Endothelial cell of umbilical vein (primary cell): ENCODE results near the gene DHRS1. TPM values are rescaled to one million over a fixed set of nuclear protein-coding genes. Genes with fewer than 3 reads are reported as not detected.

Source experiments
- BruUV-seq: library from RNA; stranded (reverse); fragments of 400-500 nt; replicated peaks from 2 replicates; lab custom pipeline; 2021; lab: Mats Ljungman, UMichigan
- CTCF ChIA-PET: fragments of 300-600, 350-600 bp; sonication (Branson Sonifier 250); formaldehyde crosslinking; loops from one replicate; lab custom pipeline; 2021; ENCODE audit warnings: antibody characterized with exemption, inconsistent platforms; lab: Charles Lee
- POLR2A ChIA-PET: fragments of 300-600, 350-600 bp; sonication (Branson Sonifier 250); formaldehyde crosslinking; loops from one replicate; lab custom pipeline; 2021; ENCODE audit warnings: antibody characterized with exemption, inconsistent platforms; lab: Charles Lee
- DNase-seq: peaks from one replicate; pipeline ENCODE4 v3.0.0-alpha.2; 2011; ENCODE audit warnings: low read depth, low spot score
- FAIRE-seq: peaks from 2 replicates; lab custom pipeline; 2011; peaks lifted over from hg19 to GRCh38; lab: Jason Lieb, UNC
- H2AFZ ChIP-seq: 2 replicates; pipeline ENCODE4 v1.6.0; 2012; ENCODE audit warnings: low read depth, low read length, control low read depth, inconsistent platforms
- H3K27ac ChIP-seq: 2 replicates; pipeline ENCODE4 v1.5.1; 2011; ENCODE audit warnings: low read depth, mild to moderate bottlenecking, control low read depth, low read length, moderate library complexity; ENCODE audit not compliant: insufficient read depth
- H3K27me3 ChIP-seq, 2 experiments: 2 replicates each; pipeline versions ENCODE4 v1.6.0 to v1.6.1; 2011; ENCODE audit warnings: low read length in 2 of 2, mixed read lengths in 1 of 2; ENCODE audit not compliant: control insufficient read depth in 2 of 2, insufficient read depth in 2 of 2
- H3K36me3 ChIP-seq, 2 experiments: 2 replicates in 1 of 2; 3 replicates in 1 of 2; pipeline ENCODE4 v1.5.1; 2011; ENCODE audit warnings: low read length in 2 of 2, mild to moderate bottlenecking in 1 of 2, moderate library complexity in 1 of 2; ENCODE audit not compliant: control insufficient read depth in 2 of 2, insufficient read depth in 2 of 2; ENCODE audit errors: extremely low read depth in 1 of 2
- H3K4me1 ChIP-seq: 3 replicates; pipeline ENCODE4 v1.5.1; 2011; ENCODE audit warnings: mild to moderate bottlenecking, low read length; ENCODE audit not compliant: control insufficient read depth, insufficient read depth; ENCODE audit errors: extremely low read depth
- H3K4me2 ChIP-seq: 2 replicates; pipeline ENCODE4 v1.6.1; 2011; ENCODE audit warnings: low read length, control low read depth, mixed read lengths; ENCODE audit not compliant: insufficient read depth
- H3K4me3 ChIP-seq, 3 experiments: fragments of 200-600 bp in 1 of 3; sonication (generic), shearing (Covaris generic) in 1 of 3; replicated peaks in 1 of 3; 2 replicates each; pipeline ENCODE4 v1.5.1; 2011 to 2016; ENCODE audit warnings: control low read depth in 3 of 3, low read length in 3 of 3, mild to moderate bottlenecking in 2 of 3, inconsistent platforms in 1 of 3, low read depth in 1 of 3, moderate library complexity in 1 of 3; ENCODE audit not compliant: insufficient read depth in 1 of 3
- H3K79me2 ChIP-seq: 2 replicates; pipeline ENCODE4 v1.6.0; 2012; ENCODE audit warnings: low read length, inconsistent platforms; ENCODE audit not compliant: control insufficient read depth, insufficient read depth
- H3K9ac ChIP-seq: replicated peaks from 2 replicates; pipeline ENCODE3; 2011; ENCODE audit warnings: low read length, control low read depth; ENCODE audit not compliant: insufficient read depth; ENCODE audit errors: extremely low read depth
- H3K9me1 ChIP-seq: replicated peaks from 3 replicates; pipeline ENCODE4 v1.6.0; 2011; ENCODE audit warnings: mild to moderate bottlenecking, low read length; ENCODE audit not compliant: control insufficient read depth, insufficient read depth; ENCODE audit errors: extremely low read depth
- H3K9me3 ChIP-seq: replicated peaks from 2 replicates; pipeline ENCODE4 v1.5.1; 2012; ENCODE audit warnings: low read length, inconsistent platforms; ENCODE audit not compliant: control insufficient read depth, insufficient read depth
- H4K20me1 ChIP-seq: replicated peaks from 2 replicates; pipeline ENCODE3; 2011; ENCODE audit warnings: mild to moderate bottlenecking, low read length; ENCODE audit not compliant: control insufficient read depth, insufficient read depth; ENCODE audit errors: extremely low read depth
- CTCF ChIP-seq, 2 donors: IDR thresholded peaks; 1 replicate in 1 of 2; 2 replicates in 1 of 2; pipeline ENCODE4 v1.5.1; 2011; ENCODE audit warnings: low read length in 2 of 2, mild to moderate bottlenecking in 2 of 2, moderate library complexity in 2 of 2, control low read depth in 1 of 2, inconsistent platforms in 1 of 2, low read depth in 1 of 2; ENCODE audit not compliant: insufficient read depth in 1 of 2; ENCODE audit errors: extremely low read depth in 1 of 2
- FOS ChIP-seq: IDR thresholded peaks from 2 replicates; pipeline ENCODE4 v1.6.1; 2011; ENCODE audit warnings: mild to moderate bottlenecking, low read length, moderate library complexity, borderline replicate concordance; ENCODE audit not compliant: insufficient read depth
- GATA2 ChIP-seq: IDR thresholded peaks from 2 replicates; pipeline ENCODE4 v1.7.0; 2011; ENCODE audit warnings: low read depth, mild to moderate bottlenecking, moderate library complexity, mixed read lengths, low read length; ENCODE audit not compliant: insufficient read length, insufficient read depth
- JUN ChIP-seq: IDR thresholded peaks from 2 replicates; pipeline ENCODE4 v1.6.1; 2011; ENCODE audit warnings: borderline replicate concordance, low read depth; ENCODE audit not compliant: insufficient read length, insufficient read depth
- MYC ChIP-seq: IDR thresholded peaks from one replicate; pipeline ENCODE4 v1.6.1; 2011; ENCODE audit warnings: mild to moderate bottlenecking, low read depth, low read length
- POLR2A ChIP-seq: IDR thresholded peaks from 2 replicates; pipeline ENCODE4 v1.6.1; 2012; ENCODE audit warnings: low read depth, mild to moderate bottlenecking, control low read depth, low read length
- POLR2AphosphoS5 ChIP-seq: IDR thresholded peaks from 2 replicates; pipeline ENCODE4 v1.6.1; 2012; ENCODE audit warnings: low read depth, mild to moderate bottlenecking, control low read depth, low read length, moderate library complexity; ENCODE audit not compliant: insufficient read depth
- dilution Hi-C: fragments of 300-500 bp; cut with MboI; formaldehyde crosslinking; loops from one replicate; pipeline ENCODE4 v1.15.0; 2019; ENCODE audit warnings: low sequenced_read_pairs; ENCODE audit not compliant: extremely low pct_ligation_motif_present
- intact Hi-C: fragments of 100-400 bp; cut with micrococcal nuclease; formaldehyde crosslinking; loops from one replicate; pipeline ENCODE4 v1.10.0; 2022
- polyA plus RNA-seq, 4 experiments: library from polyadenylated mRNA; depleted of rRNA in 3 of 4; stranded (reverse) in 3 of 4; unstranded in 1 of 4; fragments of >200 nt; gene quantifications; 2 replicates each; pipeline versions ENCODE4 v1.2.1 to v1.2.3, GENCODE V29; 2011 to 2012; ENCODE audit warnings: missing spikeins in 1 of 4
- total RNA-seq: library from RNA; stranded (reverse); gene quantifications from 2 replicates; pipeline ENCODE4 v1.2.3, GENCODE V29; 2021

DHRS1 gene
- total and polyA plus RNA-seq, 2 donors (not counting 3 experiments of a cell fraction or from before 2014, with no cell fraction given) = 18.0 to 69.5 TPM

GRCh38 chr14:24312736-24313507 is 13.3 kb upstream of the DHRS1 start:
- BruUV-seq = no TSS peak
- no peaks in the 10 kb centered on the region for H4K20me1 ChIP-seq
- no peaks in the 10 kb centered on the region for H3K79me2 ChIP-seq
- peak overlapping the region; percentile 53 for H3K9ac ChIP-seq
- CTCF ChIA-PET = interaction anchor here (1.1 to 7.4 kb wide), 7 partner anchors 14 to 129 kb away, joined by 3 to 122 read pairs (median 22); partner anchors contain the start of genes DHRS1, NOP9 and TINF2
- DNase-seq (peak; percentile 78), FAIRE-seq (peak; percentile 99)
- intact Hi-C loops = loop anchor here (1.0 kb wide), 4 partner anchors 20 to 123 kb away; no protein-coding TSS in a partner anchor
- peak overlapping the region; percentile 91 for H3K27ac ChIP-seq
- dilution Hi-C loops = no loop called here
- H2AFZ ChIP-seq = no peak overlapping the region
- no peaks in the 10 kb centered on the region for H3K27me3 ChIP-seq
- POLR2A ChIA-PET = no interaction called here
- H3K9me1 ChIP-seq = no peaks in the 10 kb centered on the region
- peak overlapping the region; percentile 45 for H3K4me2 ChIP-seq
- no peaks in the 10 kb centered on the region for H3K9me3 ChIP-seq
- peak; percentile 95 for TF ChIP-seq POLR2AphosphoS5
- peak; percentile 45 for TF ChIP-seq JUN
- TF ChIP-seq POLR2A = peak; percentile 44
- TF ChIP-seq CTCF (IDR thresholded peaks at IDR 0.05; ENCODE audit: extremely low read depth in 1 of 2, insufficient read depth in 1 of 2, low read depth in 1 of 2, low read length in 2 of 2) = no peak
- peak; percentile 59 for TF ChIP-seq GATA2
- no peak for TF ChIP-seq FOS
- peak; percentile 43 for TF ChIP-seq MYC
- H3K4me1 ChIP-seq = peaks cover 77% of the 10 kb centered on the region
- no peak overlapping the region for H3K4me3 ChIP-seq
- peaks cover 0 to 2% of the 10 kb centered on the region in 2 experiments for H3K36me3 ChIP-seq
